ENCODE results near the gene SELENOI.

GRCh38 chr2:26435106-26435505, 89.2 kb downstream of the SELENOI start:
- no peak for TF ChIP-seq CTCF (conservative IDR thresholded peaks at IDR 0.05; ENCODE audit: low read depth in 2 of 2)
- TF ChIP-seq ZNF331 (CRISPR knock-in tag; IDR thresholded peaks at IDR 0.05; ENCODE audit: low read depth) = no peak
- no peak for TF ChIP-seq EZH2 (IDR thresholded peaks at IDR 0.05; ENCODE audit: low read depth, unreplicated experiment)
- TF ChIP-seq POLR2AphosphoS5 (IDR thresholded peaks at IDR 0.05; ENCODE audit: low read depth) = no peak
- TF ChIP-seq EZH2phosphoT487 (IDR thresholded peaks at IDR 0.05; ENCODE audit: unreplicated experiment) = no peak
